GM18861 (cell line): ENCODE measurements around the gene LEMD1.

Source experiments
- ATAC-seq: cut with Tn5 transposase; IDR thresholded peaks from one replicate; pipeline ENCODE4 v1.9.1; 2021; ENCODE audit not compliant: unreplicated experiment

Gene LEMD1

GRCh38 chr1:205357567-205357966 is 64.3 kb downstream of the LEMD1 start:
- ATAC-seq = no peak

- ATAC-seq = no peak
Observed at GRCh38 chr1:205356440-205357139, 65.3 kb downstream of the LEMD1 start, which contains the start of gene KLHDC8A. TSS of gene KLHDC8A (minus strand) at chr1:205356922. CDS start at chr1:205343604, 13,318 bp downstream.

- ATAC-seq = no peak
Observed at GRCh38 chr1:205355075-205355453, 66.8 kb downstream of the LEMD1 start.

GRCh38 chr1:205354259-205355074 is 67.4 kb downstream of the LEMD1 start:
- ATAC-seq = no peak

- ATAC-seq = no peak
Observed at GRCh38 chr1:205353612-205354011, 68.2 kb downstream of the LEMD1 start.

- ATAC-seq = no peak
Observed at GRCh38 chr1:205353191-205353590, 68.7 kb downstream of the LEMD1 start.

GRCh38 chr1:205351984-205352713 is 69.7 kb downstream of the LEMD1 start:
- ATAC-seq = no peak

GRCh38 chr1:205350691-205351141 is 71.1 kb downstream of the LEMD1 start:
- ATAC-seq = no peak

- no peak for ATAC-seq
Observed at GRCh38 chr1:205350124-205350523, 71.7 kb downstream of the LEMD1 start.

- no peak for ATAC-seq
Observed at GRCh38 chr1:205348554-205349487, 73.0 kb downstream of the LEMD1 start.

- no peak for ATAC-seq
Observed at GRCh38 chr1:205346956-205347574, 74.8 kb downstream of the LEMD1 start.

GRCh38 chr1:205345761-205346160 is 76.1 kb downstream of the LEMD1 start:
- no peak for ATAC-seq

GRCh38 chr1:205344066-205344928 is 77.6 kb downstream of the LEMD1 start:
- no peak for ATAC-seq

- ATAC-seq = no peak
Observed at GRCh38 chr1:205343431-205344065, 78.3 kb downstream of the LEMD1 start.

GRCh38 chr1:205342986-205343385 is 78.9 kb downstream of the LEMD1 start:
- no peak for ATAC-seq

- ATAC-seq = no peak
Observed at GRCh38 chr1:205340676-205341075, 81.2 kb downstream of the LEMD1 start.

GRCh38 chr1:205339717-205340116 is 82.1 kb downstream of the LEMD1 start:
- ATAC-seq = no peak

- ATAC-seq = no peak
Observed at GRCh38 chr1:205339197-205339702, 82.6 kb downstream of the LEMD1 start.
